HEK293 (cell line): ENCODE measurements around the gene GTSE1.

Experiments used
- CTCF ChIA-PET: fragments of 350-600 bp; formaldehyde crosslinking; extraction: SDS; loops from one replicate; lab custom pipeline; 2021; ENCODE audit warnings: antibody characterized with exemption; lab: Yijun Ruan, JAX
- POLR2A ChIA-PET: fragments of 300-600 bp; formaldehyde crosslinking; extraction: SDS; loops from one replicate; lab custom pipeline; 2020; ENCODE audit warnings: antibody characterized with exemption, inconsistent platforms; lab: Yijun Ruan, JAX
- H3K27ac ChIP-seq: fragments of 200-500 bp; sonication (Bioruptor generic); 2 replicates; pipeline ENCODE4 v1.5.1; 2014; ENCODE audit warnings: low read depth, low read length, control low read depth, inconsistent platforms; ENCODE audit errors: extremely low read depth
- H3K36me3 ChIP-seq, 2 experiments: fragments of 200-500 bp in 1 of 2; sonication (Bioruptor generic) in 1 of 2; 1 replicate in 1 of 2; 2 replicates in 1 of 2; pipeline ENCODE4 v1.5.1; 2014 to 2017; ENCODE audit warnings: inconsistent platforms in 2 of 2, low read length in 2 of 2; ENCODE audit not compliant: control insufficient read depth in 2 of 2, insufficient read depth in 1 of 2
- H3K4me1 ChIP-seq: fragments of 200-500 bp; sonication (Bioruptor generic); 2 replicates; pipeline ENCODE4 v1.5.1; 2014; ENCODE audit warnings: mild to moderate bottlenecking, low read length, inconsistent platforms; ENCODE audit not compliant: control insufficient read depth, insufficient read depth
- H3K4me3 ChIP-seq: 2 replicates; pipeline ENCODE4 v1.5.1; 2011; ENCODE audit warnings: low read depth, mild to moderate bottlenecking, control low read depth, low read length, moderate library complexity
- H3K9me3 ChIP-seq: fragments of 200-500 bp; sonication (Bioruptor generic); 2 replicates; pipeline ENCODE4 v1.5.1; 2014; ENCODE audit warnings: low read depth, low read length, inconsistent platforms; ENCODE audit not compliant: control insufficient read depth, insufficient read depth
- EGR2 ChIP-seq: fragments of 450-650 bp; formaldehyde crosslinking; IDR thresholded peaks from 2 replicates; pipeline ENCODE4 v1.5.1; 2016; ENCODE audit warnings: low read depth, missing biosample characterization, missing genetic modification characterization
- HOXD13 ChIP-seq: sonication (generic); formaldehyde crosslinking; IDR thresholded peaks from 2 replicates; pipeline ENCODE4 v1.8.0; 2022; ENCODE audit warnings: missing genetic modification reagents, borderline replicate concordance
- KLF8 ChIP-seq: fragments of 450-650 bp; formaldehyde crosslinking; IDR thresholded peaks from 2 replicates; pipeline ENCODE4 v1.5.1; 2016; ENCODE audit warnings: missing biosample characterization, missing genetic modification characterization
- YY2 ChIP-seq: fragments of 450-650 bp; formaldehyde crosslinking; IDR thresholded peaks from 2 replicates; pipeline ENCODE4 v1.5.1; 2016; ENCODE audit warnings: missing biosample characterization, missing genetic modification characterization
- ZFP37 ChIP-seq: fragments of 450-650 bp; formaldehyde crosslinking; IDR thresholded peaks from 2 replicates; pipeline ENCODE4 v1.5.1; 2016; ENCODE audit warnings: missing biosample characterization, missing genetic modification characterization
- ZFP41 ChIP-seq: fragments of 450-650 bp; formaldehyde crosslinking; IDR thresholded peaks from 2 replicates; pipeline ENCODE4 v1.5.1; 2016; ENCODE audit warnings: missing biosample characterization, missing genetic modification characterization, borderline replicate concordance
- ZNF112 ChIP-seq: fragments of 450-650 bp; formaldehyde crosslinking; IDR thresholded peaks from 2 replicates; pipeline ENCODE4 v1.5.0; 2017; ENCODE audit warnings: missing biosample characterization, missing genetic modification characterization
- ZNF16 ChIP-seq: fragments of 450-650 bp; formaldehyde crosslinking; IDR thresholded peaks from 2 replicates; pipeline ENCODE4 v1.5.1; 2016; ENCODE audit warnings: low read depth, missing biosample characterization, missing genetic modification characterization
- ZNF391 ChIP-seq: fragments of 450-650 bp; formaldehyde crosslinking; IDR thresholded peaks from 2 replicates; pipeline ENCODE4 v1.5.1; 2016; ENCODE audit warnings: low read depth, missing biosample characterization, missing genetic modification characterization, borderline replicate concordance
- ZNF394 ChIP-seq: fragments of 450-650 bp; formaldehyde crosslinking; IDR thresholded peaks from 2 replicates; pipeline ENCODE4 v1.5.1; 2016; ENCODE audit warnings: missing biosample characterization, missing genetic modification characterization, mild to moderate bottlenecking, moderate library complexity, borderline replicate concordance
- ZNF473 ChIP-seq: fragments of 450-650 bp; formaldehyde crosslinking; IDR thresholded peaks from 2 replicates; pipeline ENCODE4 v1.5.1; 2017; ENCODE audit warnings: missing biosample characterization, missing genetic modification characterization
- ZNF513 ChIP-seq: fragments of 450-650 bp; IDR thresholded peaks from 2 replicates; pipeline ENCODE4 v1.5.1; 2018; ENCODE audit warnings: missing biosample characterization, missing genetic modification characterization
- ZNF692 ChIP-seq: fragments of 450-650 bp; formaldehyde crosslinking; IDR thresholded peaks from 2 replicates; pipeline ENCODE4 v1.5.1; 2016; ENCODE audit warnings: missing biosample characterization, missing genetic modification characterization
- ZNF76 ChIP-seq: fragments of 450-650 bp; formaldehyde crosslinking; IDR thresholded peaks from 2 replicates; pipeline ENCODE4; 2016; ENCODE audit warnings: low read depth, missing biosample characterization, missing genetic modification characterization, borderline replicate concordance
- ZNF791 ChIP-seq: fragments of 450-650 bp; formaldehyde crosslinking; IDR thresholded peaks from 2 replicates; pipeline ENCODE4 v1.5.1; 2016; ENCODE audit warnings: missing biosample characterization, missing genetic modification characterization
- ZNF830 ChIP-seq: fragments of 450-650 bp; IDR thresholded peaks from 2 replicates; pipeline ENCODE4 v1.5.0; 2018; ENCODE audit warnings: missing biosample characterization, missing genetic modification characterization, low read depth, mild to moderate bottlenecking, moderate library complexity
- ZSCAN23 ChIP-seq: fragments of 450-650 bp; formaldehyde crosslinking; IDR thresholded peaks from 2 replicates; pipeline ENCODE4 v1.5.1; 2016; ENCODE audit warnings: missing biosample characterization, missing genetic modification characterization
- TF ChIP-seq, protein P1 (sequence below): fragments of 450-650 bp; formaldehyde crosslinking; IDR thresholded peaks from 2 replicates; pipeline ENCODE4 v1.5.1; 2017; ENCODE audit warnings: missing biosample characterization, missing genetic modification characterization
- TF ChIP-seq, protein P2 (sequence below): fragments of 450-650 bp; formaldehyde crosslinking; IDR thresholded peaks from 2 replicates; pipeline ENCODE4 v1.5.1; 2016; ENCODE audit warnings: missing biosample characterization, missing genetic modification characterization
- TF ChIP-seq, protein P3 (sequence below): fragments of 450-650 bp; formaldehyde crosslinking; IDR thresholded peaks from 2 replicates; pipeline ENCODE4 v1.5.1; 2016; ENCODE audit warnings: missing biosample characterization, missing genetic modification characterization, low read depth

The GTSE1 gene

DNA sequence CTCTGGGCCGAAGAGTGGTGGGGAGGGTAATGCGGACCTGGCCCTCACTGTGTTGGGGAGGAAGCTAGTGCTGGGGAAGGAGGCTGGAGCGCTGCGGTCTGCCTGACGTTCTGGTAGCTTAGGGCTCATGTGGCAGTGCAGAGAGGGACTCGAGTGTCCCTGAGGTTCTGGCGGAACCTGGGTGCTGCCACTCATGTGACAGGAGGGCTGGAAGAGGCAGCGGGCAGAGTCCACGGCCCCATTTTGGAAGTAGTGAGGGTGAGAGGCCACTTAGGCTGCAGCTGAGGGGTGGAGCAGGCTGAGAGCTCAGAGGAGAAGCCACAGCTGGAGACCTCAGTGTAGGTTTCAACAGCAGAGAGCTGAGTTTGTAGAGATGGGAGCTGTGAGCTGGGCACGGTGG, 22.6 kb downstream of the GTSE1 start:
- H3K27ac ChIP-seq = no peak overlapping the region
- CTCF ChIA-PET = no interaction called here
- POLR2A ChIA-PET = no interaction called here
- H3K9me3 ChIP-seq = no peaks in the 10 kb centered on the region
- no peak overlapping the region for H3K4me3 ChIP-seq
- H3K36me3 ChIP-seq = peaks cover 70 to 95% of the 10 kb centered on the region in 2 experiments
- no peaks in the 10 kb centered on the region for H3K4me1 ChIP-seq
- no peak for TF ChIP-seq ZSCAN23 (tag by site-specific recombination)
- no peak for TF ChIP-seq ZFP41
- no peak for TF ChIP-seq ZNF394 (tag by site-specific recombination)
- no peak for TF ChIP-seq ZNF76 (tag by site-specific recombination)
- TF ChIP-seq, protein P1, sequence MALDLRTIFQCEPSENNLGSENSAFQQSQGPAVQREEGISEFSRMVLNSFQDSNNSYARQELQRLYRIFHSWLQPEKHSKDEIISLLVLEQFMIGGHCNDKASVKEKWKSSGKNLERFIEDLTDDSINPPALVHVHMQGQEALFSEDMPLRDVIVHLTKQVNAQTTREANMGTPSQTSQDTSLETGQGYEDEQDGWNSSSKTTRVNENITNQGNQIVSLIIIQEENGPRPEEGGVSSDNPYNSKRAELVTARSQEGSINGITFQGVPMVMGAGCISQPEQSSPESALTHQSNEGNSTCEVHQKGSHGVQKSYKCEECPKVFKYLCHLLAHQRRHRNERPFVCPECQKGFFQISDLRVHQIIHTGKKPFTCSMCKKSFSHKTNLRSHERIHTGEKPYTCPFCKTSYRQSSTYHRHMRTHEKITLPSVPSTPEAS (tag by site-specific recombination) = no peak
- TF ChIP-seq HOXD13 (CRISPR knock-in tag) = no peak
- no peak for TF ChIP-seq KLF8 (tag by site-specific recombination)
- TF ChIP-seq, protein P2, sequence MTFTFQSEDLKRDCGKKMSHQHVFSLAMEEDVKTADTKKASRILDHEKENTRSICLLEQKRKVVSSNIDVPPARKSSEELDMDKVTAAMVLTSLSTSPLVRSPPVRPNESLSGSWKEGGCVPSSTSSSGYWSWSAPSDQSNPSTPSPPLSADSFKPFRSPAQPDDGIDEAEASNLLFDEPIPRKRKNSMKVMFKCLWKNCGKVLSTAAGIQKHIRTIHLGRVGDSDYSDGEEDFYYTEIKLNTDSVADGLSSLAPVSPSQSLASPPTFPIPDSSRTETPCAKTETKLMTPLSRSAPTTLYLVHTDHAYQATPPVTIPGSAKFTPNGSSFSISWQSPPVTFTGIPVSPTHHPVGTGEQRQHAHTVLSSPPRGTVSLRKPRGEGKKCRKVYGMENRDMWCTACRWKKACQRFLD (tag by site-specific recombination) = no peak
- TF ChIP-seq YY2 (tag by site-specific recombination) = no peak
- no peak for TF ChIP-seq ZNF830 (tag by site-specific recombination)
- no peak for TF ChIP-seq ZNF473 (tag by site-specific recombination)
- no peak for TF ChIP-seq ZNF391 (tag by site-specific recombination)

GRCh38 chr22:46320166-46320710, 23.6 kb downstream of the GTSE1 start:
- Histone ChIP-seq H3K4me1 (no peaks in the 10 kb centered on the region), H3K4me3 (no peak overlapping the region), H3K36me3 (peaks cover 70 to 96% of the 10 kb centered on the region in 2 experiments), H3K9me3 (no peaks in the 10 kb centered on the region), H3K27ac (no peak overlapping the region)
- ChIA-PET CTCF (no interaction called here), POLR2A (no interaction called here)
- TF ChIP-seq ZNF513 = no peak
- TF ChIP-seq ZNF112 = no peak
- no peak for TF ChIP-seq ZNF692 (tag by site-specific recombination)
- TF ChIP-seq ZFP37 (tag by site-specific recombination) = no peak
- TF ChIP-seq, protein P3, sequence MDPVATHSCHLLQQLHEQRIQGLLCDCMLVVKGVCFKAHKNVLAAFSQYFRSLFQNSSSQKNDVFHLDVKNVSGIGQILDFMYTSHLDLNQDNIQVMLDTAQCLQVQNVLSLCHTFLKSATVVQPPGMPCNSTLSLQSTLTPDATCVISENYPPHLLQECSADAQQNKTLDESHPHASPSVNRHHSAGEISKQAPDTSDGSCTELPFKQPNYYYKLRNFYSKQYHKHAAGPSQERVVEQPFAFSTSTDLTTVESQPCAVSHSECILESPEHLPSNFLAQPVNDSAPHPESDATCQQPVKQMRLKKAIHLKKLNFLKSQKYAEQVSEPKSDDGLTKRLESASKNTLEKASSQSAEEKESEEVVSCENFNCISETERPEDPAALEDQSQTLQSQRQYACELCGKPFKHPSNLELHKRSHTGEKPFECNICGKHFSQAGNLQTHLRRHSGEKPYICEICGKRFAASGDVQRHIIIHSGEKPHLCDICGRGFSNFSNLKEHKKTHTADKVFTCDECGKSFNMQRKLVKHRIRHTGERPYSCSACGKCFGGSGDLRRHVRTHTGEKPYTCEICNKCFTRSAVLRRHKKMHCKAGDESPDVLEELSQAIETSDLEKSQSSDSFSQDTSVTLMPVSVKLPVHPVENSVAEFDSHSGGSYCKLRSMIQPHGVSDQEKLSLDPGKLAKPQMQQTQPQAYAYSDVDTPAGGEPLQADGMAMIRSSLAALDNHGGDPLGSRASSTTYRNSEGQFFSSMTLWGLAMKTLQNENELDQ = no peak
- TF ChIP-seq EGR2 (tag by site-specific recombination) = no peak
- TF ChIP-seq ZNF791 (tag by site-specific recombination) = no peak
- no peak for TF ChIP-seq ZNF16 (tag by site-specific recombination)
